ENCODE results near the gene IER5L. TPM values are rescaled to one million over a fixed set of nuclear protein-coding genes. Genes with fewer than 3 reads are reported as not detected.
A peak's percentile ranks its signal among the peaks of the same experiment; 100 is the strongest.

Gene IER5L
- total RNA-seq, 1 donor from 2014 or later: 37.5 TPM

DNA sequence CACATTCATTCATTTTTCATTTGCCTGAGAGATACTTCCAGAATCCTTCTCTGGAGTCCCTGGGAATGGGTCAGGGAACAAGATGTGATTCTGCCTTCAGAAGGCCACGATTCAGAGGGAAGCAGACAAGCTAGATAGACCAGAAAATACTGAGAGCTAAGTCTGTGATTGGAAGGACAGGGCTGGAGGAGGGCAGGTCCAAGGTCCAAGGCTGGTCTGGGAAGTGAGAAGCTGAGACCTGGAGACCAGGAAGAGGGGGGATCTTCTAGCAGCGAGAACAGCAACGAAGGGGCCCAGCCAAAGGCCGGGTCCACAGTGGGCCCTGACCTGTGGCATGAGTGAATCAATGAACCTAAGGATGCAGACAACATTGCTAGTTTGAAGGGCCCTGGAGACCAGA, 4.1 kb upstream of the IER5L start:
- Mint-ChIP-seq H3K9me3 (no peaks in the 10 kb centered on the region), H3K36me3 (no peaks in the 10 kb centered on the region), H3K27ac (peak overlapping the region; percentile 29), H3K4me1 (ENCODE audit: unreplicated experiment) (peaks cover 42% of the 10 kb centered on the region), H3K4me3 (no peak overlapping the region), H3K27me3 (no peaks in the 10 kb centered on the region)
- DNase-seq (ENCODE audit: extremely low spot score, unreplicated experiment): no peak
- TF ChIP-seq, protein P1, sequence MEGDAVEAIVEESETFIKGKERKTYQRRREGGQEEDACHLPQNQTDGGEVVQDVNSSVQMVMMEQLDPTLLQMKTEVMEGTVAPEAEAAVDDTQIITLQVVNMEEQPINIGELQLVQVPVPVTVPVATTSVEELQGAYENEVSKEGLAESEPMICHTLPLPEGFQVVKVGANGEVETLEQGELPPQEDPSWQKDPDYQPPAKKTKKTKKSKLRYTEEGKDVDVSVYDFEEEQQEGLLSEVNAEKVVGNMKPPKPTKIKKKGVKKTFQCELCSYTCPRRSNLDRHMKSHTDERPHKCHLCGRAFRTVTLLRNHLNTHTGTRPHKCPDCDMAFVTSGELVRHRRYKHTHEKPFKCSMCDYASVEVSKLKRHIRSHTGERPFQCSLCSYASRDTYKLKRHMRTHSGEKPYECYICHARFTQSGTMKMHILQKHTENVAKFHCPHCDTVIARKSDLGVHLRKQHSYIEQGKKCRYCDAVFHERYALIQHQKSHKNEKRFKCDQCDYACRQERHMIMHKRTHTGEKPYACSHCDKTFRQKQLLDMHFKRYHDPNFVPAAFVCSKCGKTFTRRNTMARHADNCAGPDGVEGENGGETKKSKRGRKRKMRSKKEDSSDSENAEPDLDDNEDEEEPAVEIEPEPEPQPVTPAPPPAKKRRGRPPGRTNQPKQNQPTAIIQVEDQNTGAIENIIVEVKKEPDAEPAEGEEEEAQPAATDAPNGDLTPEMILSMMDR (conservative IDR thresholded peaks at IDR 0.05): no peak

DNA sequence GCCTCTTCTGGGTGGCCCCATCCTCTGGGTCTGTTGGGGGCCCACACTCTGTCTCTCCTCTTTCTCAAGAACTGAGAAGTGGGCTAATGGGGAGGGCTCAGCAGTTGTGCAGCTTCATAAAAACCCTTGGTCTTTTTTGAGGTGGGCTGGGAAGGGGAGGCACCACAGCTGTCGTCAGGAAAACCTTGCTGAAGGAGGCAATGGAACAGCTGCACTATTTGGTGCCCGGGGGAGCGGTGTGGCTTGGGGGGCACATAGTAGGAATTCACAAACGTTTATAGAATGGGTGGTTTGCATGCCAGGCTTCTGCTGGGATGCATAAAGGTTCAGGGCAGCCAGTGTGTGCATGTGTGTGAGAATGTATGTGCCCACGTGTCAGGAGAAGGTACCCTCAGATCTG, 3.2 kb upstream of the IER5L start:
- H3K4me1 Mint-ChIP-seq (ENCODE audit: unreplicated experiment): peaks cover 42% of the 10 kb centered on the region
- H3K27me3 Mint-ChIP-seq: no peaks in the 10 kb centered on the region
- no peaks in the 10 kb centered on the region for H3K9me3 Mint-ChIP-seq
- no peak overlapping the region for H3K4me3 Mint-ChIP-seq
- TF ChIP-seq, protein P1 (conservative IDR thresholded peaks at IDR 0.05): no peak
- H3K36me3 Mint-ChIP-seq: no peaks in the 10 kb centered on the region
- DNase-seq (ENCODE audit: extremely low spot score, unreplicated experiment): no peak
- H3K27ac Mint-ChIP-seq: no peak overlapping the region

DNA sequence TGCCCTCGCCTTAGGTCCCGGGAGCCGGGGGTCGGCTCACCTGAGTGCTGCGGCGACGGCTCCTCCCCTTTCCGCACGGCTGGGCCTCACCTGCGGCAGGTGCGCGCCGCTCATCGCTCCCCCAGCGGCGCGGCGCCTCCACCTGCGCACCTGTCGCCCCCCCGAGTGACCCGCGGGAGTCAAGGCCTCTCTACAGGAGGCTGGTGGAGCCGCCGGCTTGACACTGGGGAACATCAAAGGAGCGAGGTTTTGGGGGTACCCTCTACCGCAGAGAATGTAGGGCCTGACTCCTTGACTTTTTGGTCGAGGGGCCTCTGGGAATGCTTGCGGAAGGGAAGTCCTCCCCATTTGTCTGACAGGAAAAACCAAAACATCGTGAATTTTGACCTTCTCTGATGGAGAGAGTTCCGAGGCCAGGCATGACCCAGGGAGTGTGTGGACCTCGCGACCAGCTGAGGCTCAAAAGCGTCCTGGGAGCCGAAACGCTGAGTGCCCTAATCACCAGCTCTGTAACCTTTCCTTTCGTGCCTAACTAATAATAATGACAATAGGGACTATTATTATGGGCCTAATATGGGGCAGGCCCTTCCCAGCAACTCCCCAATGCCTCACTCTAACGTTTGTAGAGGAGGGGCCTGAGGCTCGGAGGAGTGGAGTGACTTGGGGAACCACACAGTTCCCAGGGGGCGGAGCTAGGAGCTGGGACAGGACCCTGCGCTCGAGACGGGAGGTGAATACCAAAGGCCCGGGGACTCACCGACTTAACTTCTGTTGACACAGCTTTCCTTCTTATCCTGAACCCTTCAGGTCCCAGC, 714 bp upstream of the IER5L start:
- no peak for DNase-seq (ENCODE audit: extremely low spot score, unreplicated experiment)
- peak overlapping the region; percentile 84 for H3K4me3 Mint-ChIP-seq
- H3K9me3 Mint-ChIP-seq: no peaks in the 10 kb centered on the region
- peaks cover 22% of the 10 kb centered on the region for H3K4me1 Mint-ChIP-seq (ENCODE audit: unreplicated experiment)
- no peaks in the 10 kb centered on the region for H3K27me3 Mint-ChIP-seq
- no peaks in the 10 kb centered on the region for H3K36me3 Mint-ChIP-seq
- TF ChIP-seq, protein P1 (conservative IDR thresholded peaks at IDR 0.05): no peak
- H3K27ac Mint-ChIP-seq: peak overlapping the region; percentile 59

DNA sequence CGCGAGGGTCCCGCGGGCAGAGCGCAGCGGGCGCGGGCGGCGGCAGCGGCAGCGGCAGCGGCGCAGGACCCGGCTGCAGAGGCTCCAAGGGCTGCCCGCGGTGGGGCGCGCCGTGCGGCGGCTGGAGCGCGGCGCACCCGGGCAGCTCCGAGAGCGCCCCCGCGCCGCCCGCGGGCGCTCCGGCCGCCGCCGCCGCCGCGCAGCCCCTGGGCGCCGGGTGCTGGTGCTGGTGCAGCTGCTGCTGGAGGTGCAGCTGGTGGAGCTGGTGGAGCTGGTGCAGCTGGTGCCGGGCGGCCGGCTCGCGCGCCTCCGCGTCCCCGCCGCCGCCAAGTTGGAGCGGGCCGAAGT, 644 bp downstream of the IER5L start:
- no peak for DNase-seq (ENCODE audit: extremely low spot score, unreplicated experiment)
- Mint-ChIP-seq H3K4me3 (peak overlapping the region; percentile 95), H3K4me1 (ENCODE audit: unreplicated experiment) (peaks cover 25% of the 10 kb centered on the region), H3K27me3 (no peaks in the 10 kb centered on the region), H3K27ac (peak overlapping the region; percentile 88), H3K36me3 (no peaks in the 10 kb centered on the region), H3K9me3 (no peaks in the 10 kb centered on the region)
- TF ChIP-seq, protein P1 (conservative IDR thresholded peaks at IDR 0.05): no peak

GRCh38 chr9:129176701-129177442, 1.2 kb downstream of the IER5L start:
- H3K27me3 Mint-ChIP-seq: no peaks in the 10 kb centered on the region
- peak overlapping the region; percentile 93 for H3K4me3 Mint-ChIP-seq
- H3K4me1 Mint-ChIP-seq (ENCODE audit: unreplicated experiment): peaks cover 26% of the 10 kb centered on the region
- H3K9me3 Mint-ChIP-seq: no peaks in the 10 kb centered on the region
- peak overlapping the region; percentile 71 for H3K27ac Mint-ChIP-seq
- DNase-seq (ENCODE audit: extremely low spot score, unreplicated experiment): no peak
- no peaks in the 10 kb centered on the region for H3K36me3 Mint-ChIP-seq
- TF ChIP-seq, protein P1 (conservative IDR thresholded peaks at IDR 0.05): peak; percentile 19
